CD4-positive, alpha-beta memory T cell (primary cell): Measurements from ENCODE around the gene ZNF154. TPM values are rescaled to one million over a fixed set of nuclear protein-coding genes. Genes with fewer than 3 reads are reported as not detected.

Experiments
- CTCF ChIA-PET: fragments of 350-600 bp; sonication (Branson Sonifier 250); formaldehyde crosslinking; loops from one replicate; lab custom pipeline; 2021; ENCODE audit warnings: inconsistent platforms; ENCODE audit not compliant: partially characterized antibody; lab: Charles Lee
- POLR2A ChIA-PET: fragments of 350-600 bp; sonication (Branson Sonifier 250); formaldehyde crosslinking; loops from one replicate; lab custom pipeline; 2021; ENCODE audit not compliant: partially characterized antibody; lab: Charles Lee
- DNase-seq, 5 donors: peaks; one replicate each; pipeline versions ENCODE4 v3.0.0 to v3.0.0-alpha.2; 2020 to 2022; ENCODE audit warnings: mixed read lengths in 1 of 5
- H3K27ac ChIP-seq: one replicate; pipeline ENCODE4 v1.7.0; 2013; ENCODE audit warnings: low read depth, low read length
- H3K27me3 ChIP-seq: 2 replicates; pipeline ENCODE4 v1.7.0; 2013; ENCODE audit warnings: mild to moderate bottlenecking, low read length, moderate library complexity; ENCODE audit not compliant: insufficient read depth
- H3K36me3 ChIP-seq: 2 replicates; pipeline ENCODE4 v1.7.0; 2013; ENCODE audit warnings: mild to moderate bottlenecking, low read length, moderate library complexity; ENCODE audit not compliant: insufficient read depth
- H3K4me1 ChIP-seq: 2 replicates; pipeline ENCODE4 v1.7.0; 2013; ENCODE audit warnings: mild to moderate bottlenecking, low read length, moderate library complexity; ENCODE audit not compliant: insufficient read depth
- H3K4me3 ChIP-seq, 2 donors: one replicate each; pipeline ENCODE4 v1.7.0; 2013; ENCODE audit warnings: low read length in 2 of 2, mild to moderate bottlenecking in 1 of 2
- H3K9me3 ChIP-seq, 2 donors: one replicate each; pipeline ENCODE4 v1.7.0; 2013; ENCODE audit warnings: low read length in 2 of 2, control low read depth in 1 of 2; ENCODE audit not compliant: control insufficient read depth in 1 of 2
- H3K27ac Mint-ChIP-seq, 7 donors: one replicate each; pipeline ENCODE4 v1.8.0; 2020 to 2021; ENCODE audit warnings: mixed read lengths in 7 of 7, mild to moderate bottlenecking in 6 of 7, inconsistent platforms in 3 of 7, moderate library complexity in 3 of 7
- H3K27me3 Mint-ChIP-seq, 2 donors: one replicate each; pipeline ENCODE4 v1.8.0; 2020 to 2021; ENCODE audit warnings: mixed read lengths in 2 of 2
- H3K36me3 Mint-ChIP-seq, 2 donors: one replicate each; pipeline ENCODE4 v1.8.0; 2020 to 2021; ENCODE audit warnings: mixed read lengths in 2 of 2, inconsistent platforms in 1 of 2, mild to moderate bottlenecking in 1 of 2
- H3K4me1 Mint-ChIP-seq, 4 donors: one replicate each; pipeline ENCODE4 v1.8.0; 2020 to 2021; ENCODE audit warnings: mixed read lengths in 4 of 4, mild to moderate bottlenecking in 1 of 4
- H3K4me3 Mint-ChIP-seq, 8 donors: one replicate each; pipeline ENCODE4 v1.8.0; 2020 to 2021; ENCODE audit warnings: mixed read lengths in 8 of 8, mild to moderate bottlenecking in 7 of 8, moderate library complexity in 6 of 8, inconsistent platforms in 3 of 8
- H3K9me3 Mint-ChIP-seq, 8 donors: one replicate each; pipeline ENCODE4 v1.8.0; 2020 to 2021; ENCODE audit warnings: mixed read lengths in 8 of 8, mild to moderate bottlenecking in 5 of 8, inconsistent platforms in 3 of 8, moderate library complexity in 1 of 8
- intact Hi-C: fragments of 100-400 bp; cut with micrococcal nuclease; formaldehyde crosslinking; loops from one replicate; pipeline ENCODE4 v1.15.1; 2023
- polyA plus RNA-seq, 2 donors: library from polyadenylated mRNA; unstranded; fragments of 300-500 nt; fragmentation: Illumina TruSeq; gene quantifications; one replicate each; pipeline ENCODE4 v1.2.3, GENCODE V29; 2021
- total RNA-seq, 2 experiments: library from RNA; stranded (reverse); gene quantifications; one replicate each; pipeline ENCODE4 v1.2.3, GENCODE V29; 2021

ZNF154 gene
- total and polyA plus RNA-seq, 4 experiments from 2014 or later, result 2.4 to 7.2 (median 6.7) TPM; not detected in 1

DNA sequence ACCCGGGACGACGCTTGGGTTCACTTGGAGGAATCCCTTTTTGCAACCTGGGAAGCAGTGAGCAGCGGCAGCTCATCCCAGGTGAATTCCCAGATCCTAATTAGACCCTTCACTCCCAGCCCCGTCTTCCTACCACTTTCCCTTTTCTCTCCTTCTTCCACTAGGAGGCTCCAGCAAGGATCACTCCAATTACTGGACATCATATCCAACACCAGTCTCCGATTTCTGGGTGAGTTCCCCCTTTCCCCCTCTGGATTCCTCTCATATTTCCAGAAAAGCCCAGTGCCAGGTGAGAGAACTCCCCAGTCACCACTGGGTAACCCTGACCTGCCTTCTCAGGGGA, 57.4 kb downstream of the ZNF154 start:
- Histone ChIP-seq H3K4me3 (peak overlapping the region in 1 of 2 donors; percentile 11), H3K4me1 (no peaks in the 10 kb centered on the region), H3K27me3 (no peaks in the 10 kb centered on the region), H3K9me3 (peaks cover 0 to 8% of the 10 kb centered on the region in 2 donors), H3K27ac (no peak overlapping the region), H3K36me3 (no peaks in the 10 kb centered on the region)
- DNase-seq, result no peak
- peaks cover 14 to 15% of the 10 kb centered on the region in 2 donors for H3K27me3 Mint-ChIP-seq
- POLR2A ChIA-PET, result no interaction called here
- H3K36me3 Mint-ChIP-seq, result peaks cover 16 to 36% of the 10 kb centered on the region in 2 donors
- intact Hi-C loops, result no loop called here
- H3K27ac Mint-ChIP-seq, result peak overlapping the region in 1 of 7 donors; percentile 75
- peak overlapping the region in 4 of 8 donors; percentile 15 to 64 (median 44) for H3K4me3 Mint-ChIP-seq
- H3K9me3 Mint-ChIP-seq, result peaks cover 18 to 84% (median 75%) of the 10 kb centered on the region in 8 donors
- CTCF ChIA-PET, result no interaction called here
- H3K4me1 Mint-ChIP-seq, result peaks cover 5 to 11% (median 8%) of the 10 kb centered on the region in 4 donors

DNA sequence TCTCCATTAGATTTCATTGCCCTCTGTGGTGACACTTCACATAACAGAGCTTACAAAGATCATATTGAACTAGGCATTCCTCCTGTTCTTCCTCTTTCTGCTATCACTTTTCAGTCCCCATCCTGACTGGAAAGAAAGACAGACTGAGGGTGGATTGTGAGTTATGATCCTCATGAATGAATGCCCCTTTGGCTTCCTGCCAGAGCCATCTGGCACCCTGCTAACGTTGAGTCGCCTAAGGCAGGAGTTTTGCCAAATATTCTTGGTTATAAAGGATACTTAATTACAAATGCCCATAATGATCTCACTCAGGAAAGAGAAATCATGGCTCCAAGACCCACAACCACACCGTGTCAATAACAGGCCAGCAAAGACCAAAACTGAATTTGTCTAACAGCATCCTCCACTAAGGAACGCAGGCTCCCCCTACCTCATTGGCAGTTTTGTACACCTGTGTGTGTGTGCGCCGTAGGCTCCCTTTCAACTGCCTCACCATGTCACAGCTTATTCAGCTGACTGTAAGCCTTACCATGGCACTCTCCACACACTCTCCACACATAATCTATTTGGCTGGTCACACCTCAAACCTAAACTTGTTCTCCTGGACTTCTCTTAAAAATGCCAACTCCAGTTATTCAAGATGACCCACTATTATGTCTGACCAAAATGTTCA, 60.5 kb downstream of the ZNF154 start:
- H3K4me1 Mint-ChIP-seq, result peaks cover 5 to 11% (median 8%) of the 10 kb centered on the region in 4 donors

More for the DNA sequence above, 60.5 kb downstream of the ZNF154 start:
- Mint-ChIP-seq H3K27me3 (peaks cover 3 to 6% of the 10 kb centered on the region in 2 donors), H3K27ac (no peak overlapping the region), H3K4me3 (peak overlapping the region in 1 of 8 donors; percentile 39), H3K9me3 (peaks cover 7 to 82% (median 73%) of the 10 kb centered on the region in 8 donors), H3K36me3 (peaks cover 14 to 36% of the 10 kb centered on the region in 2 donors)
- ChIA-PET POLR2A (no interaction called here), CTCF (no interaction called here)
- Histone ChIP-seq H3K4me3 (no peak overlapping the region), H3K4me1 (no peaks in the 10 kb centered on the region), H3K27ac (no peak overlapping the region), H3K27me3 (no peaks in the 10 kb centered on the region), H3K9me3 (peaks cover 0 to 8% of the 10 kb centered on the region in 2 donors), H3K36me3 (no peaks in the 10 kb centered on the region)
- intact Hi-C loops, result no loop called here
- no peak for DNase-seq

Other genes starting within 250 kb of the ZNF154 start
- 10 to 100 TPM; 12.8 to 17.4 TPM for gene ZNF772, start 231.6 kb downstream of the ZNF154 start, total RNA-seq
- gene ZNF772, start 231.6 kb downstream of the ZNF154 start, polyA plus RNA-seq, result 1 to 10 TPM; 2.0 to 2.8 TPM
- 10 to 100 TPM; 25.3 to 28.4 TPM for gene ZNF419, start 221.5 kb downstream of the ZNF154 start, total RNA-seq
- gene ZNF419, start 221.5 kb downstream of the ZNF154 start, polyA plus RNA-seq, result 10 to 100 TPM in 1 of 2 donors, 1 to 10 TPM in 1; 7.5 to 11.7 TPM
- 10 to 100 TPM; 25.3 to 28.7 TPM for gene ZNF773, start 209.3 kb downstream of the ZNF154 start, total RNA-seq
- gene ZNF773, start 209.3 kb downstream of the ZNF154 start, polyA plus RNA-seq, result 10 to 100 TPM in 1 of 2 donors, 1 to 10 TPM in 1; 5.2 to 15.2 TPM
- gene ZNF549, start 181.8 kb downstream of the ZNF154 start, total RNA-seq, result 10 to 100 TPM; 20.5 to 21.8 TPM
- 1 to 10 TPM; 8.0 to 9.0 TPM for gene ZNF549, start 181.8 kb downstream of the ZNF154 start, polyA plus RNA-seq
- gene ZNF550, start 149.3 kb downstream of the ZNF154 start, total RNA-seq, result 10 to 100 TPM; 37.0 to 37.8 TPM
- 1 to 10 TPM; 5.4 to 9.8 TPM for gene ZNF550, start 149.3 kb downstream of the ZNF154 start, polyA plus RNA-seq
- 10 to 100 TPM; 12.0 to 13.9 TPM for gene ZNF416, start 130.3 kb downstream of the ZNF154 start, total RNA-seq
- gene ZNF416, start 130.3 kb downstream of the ZNF154 start, polyA plus RNA-seq, result 1 to 10 TPM; 4.6 to 8.4 TPM
- gene ZIK1, start 125.1 kb downstream of the ZNF154 start, total RNA-seq, result 10 to 100 TPM; 11.1 to 11.3 TPM
- gene ZIK1, start 125.1 kb downstream of the ZNF154 start, polyA plus RNA-seq, result 1 to 10 TPM; 6.9 to 8.3 TPM
- 10 to 100 TPM in 1 of 2 experiments, 1 to 10 TPM in 1; 9.9 to 10.9 TPM for gene ZNF530, start 109.3 kb downstream of the ZNF154 start, total RNA-seq
- 1 to 10 TPM; 6.8 to 9.8 TPM for gene ZNF530, start 109.3 kb downstream of the ZNF154 start, polyA plus RNA-seq
- gene ZNF134, start 95.0 kb downstream of the ZNF154 start, total RNA-seq, result 10 to 100 TPM; 32.1 to 32.3 TPM
- gene ZNF134, start 95.0 kb downstream of the ZNF154 start, polyA plus RNA-seq, result 10 to 100 TPM in 1 of 2 donors, 1 to 10 TPM in 1; 8.9 to 12.7 TPM
- gene ZNF211, start 76.0 kb downstream of the ZNF154 start, total RNA-seq, result 10 to 100 TPM; 48.7 to 53.3 TPM
- 10 to 100 TPM; 19.6 to 26.0 TPM for gene ZNF211, start 76.0 kb downstream of the ZNF154 start, polyA plus RNA-seq
- gene ZSCAN4, start 40.3 kb downstream of the ZNF154 start, total RNA-seq, result not detected
- not detected for gene ZSCAN4, start 40.3 kb downstream of the ZNF154 start, polyA plus RNA-seq
- gene ZNF551, start 27.2 kb downstream of the ZNF154 start, total RNA-seq, result 10 to 100 TPM; 17.7 to 17.9 TPM
- 1 to 10 TPM; 6.8 to 9.5 TPM for gene ZNF551, start 27.2 kb downstream of the ZNF154 start, polyA plus RNA-seq
- 10 to 100 TPM; 32.3 to 33.0 TPM for gene ZNF671, start 18.4 kb upstream of the ZNF154 start, total RNA-seq
- 10 to 100 TPM; 18.1 to 24.0 TPM for gene ZNF671, start 18.4 kb upstream of the ZNF154 start, polyA plus RNA-seq
- 10 to 100 TPM; 38.9 to 40.9 TPM for gene ZNF776, start 37.6 kb upstream of the ZNF154 start, total RNA-seq
- gene ZNF776, start 37.6 kb upstream of the ZNF154 start, polyA plus RNA-seq, result 1 to 10 TPM; 3.3 to 5.7 TPM
- gene ZNF586, start 60.5 kb upstream of the ZNF154 start, total RNA-seq, result 10 to 100 TPM; 46.4 to 51.7 TPM
- gene ZNF586, start 60.5 kb upstream of the ZNF154 start, polyA plus RNA-seq, result 10 to 100 TPM; 15.0 to 23.8 TPM
- 10 to 100 TPM; 17.9 to 21.0 TPM for gene ZNF552, start 105.7 kb upstream of the ZNF154 start, total RNA-seq
- gene ZNF552, start 105.7 kb upstream of the ZNF154 start, polyA plus RNA-seq, result 1 to 10 TPM; 5.5 to 9.3 TPM
- 10 to 100 TPM; 28.4 to 29.0 TPM for gene ZNF587B, start 121.1 kb upstream of the ZNF154 start, total RNA-seq
- gene ZNF587B, start 121.1 kb upstream of the ZNF154 start, polyA plus RNA-seq, result 1 to 10 TPM in 1 of 2 donors, under 1 TPM in 1; 0.27 to 2.2 TPM
- 10 to 100 TPM; 58.5 to 62.8 TPM for gene ZNF587, start 140.7 kb upstream of the ZNF154 start, total RNA-seq
- 1 to 10 TPM; 2.7 to 7.8 TPM for gene ZNF587, start 140.7 kb upstream of the ZNF154 start, polyA plus RNA-seq
- gene ZNF814, start 179.8 kb upstream of the ZNF154 start, total RNA-seq, result 10 to 100 TPM; 32.3 to 35.3 TPM
- 10 to 100 TPM in 1 of 2 donors, 1 to 10 TPM in 1; 9.3 to 20.0 TPM for gene ZNF814, start 179.8 kb upstream of the ZNF154 start, polyA plus RNA-seq
- gene ZNF417, start 207.4 kb upstream of the ZNF154 start, total RNA-seq, result 10 to 100 TPM; 48.2 to 49.4 TPM
- 1 to 10 TPM in 1 of 2 donors, under 1 TPM in 1; 0.87 to 4.8 TPM for gene ZNF417, start 207.4 kb upstream of the ZNF154 start, polyA plus RNA-seq
- 1 to 10 TPM; 5.2 to 9.7 TPM for gene ZNF418, start 226.2 kb upstream of the ZNF154 start, total RNA-seq
- 1 to 10 TPM; 1.7 to 4.6 TPM for gene ZNF418, start 226.2 kb upstream of the ZNF154 start, polyA plus RNA-seq
- gene ZNF256, start 238.5 kb upstream of the ZNF154 start, total RNA-seq, result 10 to 100 TPM; 12.4 to 13.9 TPM
- 1 to 10 TPM; 5.6 to 6.9 TPM for gene ZNF256, start 238.5 kb upstream of the ZNF154 start, polyA plus RNA-seq